ENCODE measurements around the gene TMED4.
"Not testable (repeated sequence)": the region's sequence is repeated elsewhere in the genome, so short reads cannot be mapped to it uniquely, and the experiment has no call there.

The TMED4 gene

GRCh38 chr7:44599222-44599621 is 17.2 kb upstream of the TMED4 start:
- Histone ChIP-seq H2BK5ac (ENCODE audit: low read depth, low read length, poor library complexity, severe bottlenecking) (no peak overlapping the region), H3K4me3 (ENCODE audit: insufficient read depth in 1 of 2, low read depth in 1 of 2, low read length in 2 of 2) (no peak overlapping the region), H4K91ac (ENCODE audit: low read length) (no peak overlapping the region), H2BK12ac (ENCODE audit: low read length in 2 of 2) (no peak overlapping the region), H3K9ac (ENCODE audit: low read length) (no peak overlapping the region), H4K8ac (ENCODE audit: low read length) (no peak overlapping the region), H3K27ac (ENCODE audit: low read length, poor library complexity, severe bottlenecking) (no peak overlapping the region), H3K79me1 (replicated peaks; ENCODE audit: low read length, poor library complexity, severe bottlenecking) (no peaks in the 10 kb centered on the region), H3K4me1 (ENCODE audit: control insufficient read depth, insufficient read depth, low read depth, low read length) (peaks cover 5% of the 10 kb centered on the region), H3K18ac (ENCODE audit: low read depth in 1 of 2, low read length in 2 of 2) (no peak overlapping the region), H3K36me3 (ENCODE audit: control insufficient read depth in 1 of 2, insufficient read depth in 2 of 2, low read depth in 1 of 2, low read length in 2 of 2) (no peaks in the 10 kb centered on the region), H2BK15ac (ENCODE audit: low read depth, poor library complexity, severe bottlenecking) (no peak overlapping the region), H2BK120ac (ENCODE audit: low read depth, low read length) (no peak overlapping the region), H3K14ac (ENCODE audit: low read length in 2 of 2) (no peak overlapping the region), H3K4me2 (ENCODE audit: low read length, poor library complexity, severe bottlenecking) (no peak overlapping the region), H3K23ac (ENCODE audit: low read length in 2 of 2) (no peak overlapping the region), H3K4ac (ENCODE audit: low read depth in 1 of 2, low read length in 2 of 2) (no peak overlapping the region), H3K9me3 (ENCODE audit: control insufficient read depth, low read length) (no peaks in the 10 kb centered on the region), H2AK5ac (ENCODE audit: low read length, severe bottlenecking) (no peak overlapping the region), H3K27me3 (ENCODE audit: control insufficient read depth in 1 of 2, insufficient read depth in 1 of 2, low read length in 2 of 2) (peaks cover 0 to 8% of the 10 kb centered on the region in 2 experiments), H2AFZ (ENCODE audit: low read depth, low read length) (no peak overlapping the region)
- 78% methylated on average over 3 of the region's 3 CpGs for WGBS
- no peak for DNase-seq

- H3K4me2 ChIP-seq (ENCODE audit: low read length, poor library complexity, severe bottlenecking); H2BK12ac ChIP-seq (ENCODE audit: low read length in 2 of 2); H2AFZ ChIP-seq (ENCODE audit: low read depth, low read length); H3K27ac ChIP-seq (ENCODE audit: low read length, poor library complexity, severe bottlenecking); H2BK5ac ChIP-seq (ENCODE audit: low read depth, low read length, poor library complexity, severe bottlenecking); H3K36me3 ChIP-seq (ENCODE audit: control insufficient read depth in 1 of 2, insufficient read depth in 2 of 2, low read depth in 1 of 2, low read length in 2 of 2); H3K23ac ChIP-seq (ENCODE audit: low read length in 2 of 2); H3K4me1 ChIP-seq (ENCODE audit: control insufficient read depth, insufficient read depth, low read depth, low read length); H3K18ac ChIP-seq (ENCODE audit: low read depth in 1 of 2, low read length in 2 of 2); H3K4ac ChIP-seq (ENCODE audit: low read depth in 1 of 2, low read length in 2 of 2); H4K8ac ChIP-seq (ENCODE audit: low read length); H2BK120ac ChIP-seq (ENCODE audit: low read depth, low read length); H3K9me3 ChIP-seq (ENCODE audit: control insufficient read depth, low read length); H2AK5ac ChIP-seq (ENCODE audit: low read length, severe bottlenecking); H3K9ac ChIP-seq (ENCODE audit: low read length); H3K79me1 ChIP-seq (replicated peaks; ENCODE audit: low read length, poor library complexity, severe bottlenecking); DNase-seq; H3K4me3 ChIP-seq (ENCODE audit: insufficient read depth in 1 of 2, low read depth in 1 of 2, low read length in 2 of 2); H3K14ac ChIP-seq (ENCODE audit: low read length in 2 of 2); H3K27me3 ChIP-seq (ENCODE audit: control insufficient read depth in 1 of 2, insufficient read depth in 1 of 2, low read length in 2 of 2); H2BK15ac ChIP-seq (ENCODE audit: low read depth, poor library complexity, severe bottlenecking): not testable (repeated sequence)
- H4K91ac ChIP-seq (ENCODE audit: low read length) = peak overlapping the region; percentile 34
- WGBS = 92% methylated on average over 7 of the region's 8 CpGs
Measured at GRCh38 chr7:44597181-44597580, 15.2 kb upstream of the TMED4 start.

- H3K9me3 ChIP-seq (ENCODE audit: control insufficient read depth, low read length) = no peaks in the 10 kb centered on the region
- H4K91ac ChIP-seq (ENCODE audit: low read length) = no peak overlapping the region
- H2BK15ac ChIP-seq (ENCODE audit: low read depth, poor library complexity, severe bottlenecking) = no peak overlapping the region
- no peaks in the 10 kb centered on the region for H3K79me1 ChIP-seq (replicated peaks; ENCODE audit: low read length, poor library complexity, severe bottlenecking)
- peak overlapping the region; percentile 13 for H3K27ac ChIP-seq (ENCODE audit: low read length, poor library complexity, severe bottlenecking)
- no peak overlapping the region for H3K23ac ChIP-seq (ENCODE audit: low read length in 2 of 2)
- no peaks in the 10 kb centered on the region for H3K36me3 ChIP-seq (ENCODE audit: control insufficient read depth in 1 of 2, insufficient read depth in 2 of 2, low read depth in 1 of 2, low read length in 2 of 2)
- H2BK12ac ChIP-seq (ENCODE audit: low read length in 2 of 2) = no peak overlapping the region
- DNase-seq = peak; percentile 34
- H2BK120ac ChIP-seq (ENCODE audit: low read depth, low read length) = no peak overlapping the region
- H3K14ac ChIP-seq (ENCODE audit: low read length in 2 of 2) = no peak overlapping the region
- peaks cover 5% of the 10 kb centered on the region for H3K4me1 ChIP-seq (ENCODE audit: control insufficient read depth, insufficient read depth, low read depth, low read length)
- H2AFZ ChIP-seq (ENCODE audit: low read depth, low read length) = no peak overlapping the region
- no peak overlapping the region for H2BK5ac ChIP-seq (ENCODE audit: low read depth, low read length, poor library complexity, severe bottlenecking)
- H3K4me2 ChIP-seq (ENCODE audit: low read length, poor library complexity, severe bottlenecking) = no peak overlapping the region
- H3K4me3 ChIP-seq (ENCODE audit: insufficient read depth in 1 of 2, low read depth in 1 of 2, low read length in 2 of 2) = no peak overlapping the region
- 76% methylated on average over 5 of the region's 5 CpGs for WGBS
- H3K18ac ChIP-seq (ENCODE audit: low read depth in 1 of 2, low read length in 2 of 2) = no peak overlapping the region
- no peak overlapping the region for H4K8ac ChIP-seq (ENCODE audit: low read length)
- no peak overlapping the region for H3K9ac ChIP-seq (ENCODE audit: low read length)
- peaks cover 0 to 5% of the 10 kb centered on the region in 2 experiments for H3K27me3 ChIP-seq (ENCODE audit: control insufficient read depth in 1 of 2, insufficient read depth in 1 of 2, low read length in 2 of 2)
- no peak overlapping the region for H2AK5ac ChIP-seq (ENCODE audit: low read length, severe bottlenecking)
- no peak overlapping the region for H3K4ac ChIP-seq (ENCODE audit: low read depth in 1 of 2, low read length in 2 of 2)
Measured at GRCh38 chr7:44595934-44596635, 14.1 kb upstream of the TMED4 start.

- Histone ChIP-seq H2BK12ac (ENCODE audit: low read length in 2 of 2) (no peak overlapping the region), H3K27me3 (ENCODE audit: control insufficient read depth in 1 of 2, insufficient read depth in 1 of 2, low read length in 2 of 2) (no peaks in the 10 kb centered on the region), H3K79me1 (replicated peaks; ENCODE audit: low read length, poor library complexity, severe bottlenecking) (no peaks in the 10 kb centered on the region), H3K18ac (ENCODE audit: low read depth in 1 of 2, low read length in 2 of 2) (no peak overlapping the region), H3K36me3 (ENCODE audit: control insufficient read depth in 1 of 2, insufficient read depth in 2 of 2, low read depth in 1 of 2, low read length in 2 of 2) (no peaks in the 10 kb centered on the region), H4K8ac (ENCODE audit: low read length) (no peak overlapping the region), H3K23ac (ENCODE audit: low read length in 2 of 2) (no peak overlapping the region), H3K9me3 (ENCODE audit: control insufficient read depth, low read length) (no peaks in the 10 kb centered on the region), H2AK5ac (ENCODE audit: low read length, severe bottlenecking) (no peak overlapping the region), H4K91ac (ENCODE audit: low read length) (no peak overlapping the region), H2BK15ac (ENCODE audit: low read depth, poor library complexity, severe bottlenecking) (no peak overlapping the region), H3K4me1 (ENCODE audit: control insufficient read depth, insufficient read depth, low read depth, low read length) (peaks cover 3% of the 10 kb centered on the region), H3K27ac (ENCODE audit: low read length, poor library complexity, severe bottlenecking) (no peak overlapping the region), H3K14ac (ENCODE audit: low read length in 2 of 2) (no peak overlapping the region), H3K4me3 (ENCODE audit: insufficient read depth in 1 of 2, low read depth in 1 of 2, low read length in 2 of 2) (no peak overlapping the region), H3K9ac (ENCODE audit: low read length) (no peak overlapping the region), H3K4ac (ENCODE audit: low read depth in 1 of 2, low read length in 2 of 2) (no peak overlapping the region), H2BK120ac (ENCODE audit: low read depth, low read length) (no peak overlapping the region), H3K4me2 (ENCODE audit: low read length, poor library complexity, severe bottlenecking) (no peak overlapping the region), H2BK5ac (ENCODE audit: low read depth, low read length, poor library complexity, severe bottlenecking) (no peak overlapping the region), H2AFZ (ENCODE audit: low read depth, low read length) (no peak overlapping the region)
- DNase-seq = no peak
- WGBS = 80% methylated on average over 1 of the region's 1 CpG
Measured at GRCh38 chr7:44590910-44591309, 8.9 kb upstream of the TMED4 start.

All from mesenchymal stem cell (in vitro differentiated cells and primary cell).